ENCODE results near the gene DIP2C.

DNA sequence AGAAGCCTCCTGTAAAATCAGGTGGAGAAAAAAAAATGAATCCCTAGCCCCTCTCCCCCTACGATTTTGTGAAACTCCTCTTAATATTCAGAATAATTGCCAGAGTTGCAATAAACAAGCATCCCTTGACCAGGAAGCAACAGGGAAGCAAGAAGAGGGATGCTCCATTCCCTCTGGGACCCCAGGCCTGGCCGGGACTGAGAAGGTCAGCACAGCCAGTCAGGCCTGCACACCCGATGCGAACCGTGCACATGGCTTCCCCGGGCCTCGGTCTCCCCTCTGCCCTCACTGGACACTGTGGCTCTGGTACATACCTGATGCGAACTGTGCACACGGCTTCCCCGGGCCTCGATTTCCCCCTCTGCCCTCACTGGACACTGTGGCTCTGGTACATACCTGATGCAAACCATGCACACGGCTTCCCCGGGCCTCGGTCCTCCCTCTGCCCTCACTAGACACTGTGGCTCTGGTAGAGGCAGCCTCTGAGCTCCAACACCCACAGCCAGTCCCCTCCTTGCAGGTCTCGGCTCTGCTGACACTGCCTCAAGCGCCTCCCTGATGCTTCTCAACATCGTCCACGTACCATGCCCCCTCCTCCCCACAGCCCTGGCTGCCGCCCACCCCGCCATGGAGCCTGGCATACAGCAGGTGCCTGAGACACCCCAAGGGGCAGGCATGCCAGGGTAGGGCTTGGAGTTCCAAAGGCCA, 138.6 kb downstream of the DIP2C start:
- TF ChIP-seq, protein P1, sequence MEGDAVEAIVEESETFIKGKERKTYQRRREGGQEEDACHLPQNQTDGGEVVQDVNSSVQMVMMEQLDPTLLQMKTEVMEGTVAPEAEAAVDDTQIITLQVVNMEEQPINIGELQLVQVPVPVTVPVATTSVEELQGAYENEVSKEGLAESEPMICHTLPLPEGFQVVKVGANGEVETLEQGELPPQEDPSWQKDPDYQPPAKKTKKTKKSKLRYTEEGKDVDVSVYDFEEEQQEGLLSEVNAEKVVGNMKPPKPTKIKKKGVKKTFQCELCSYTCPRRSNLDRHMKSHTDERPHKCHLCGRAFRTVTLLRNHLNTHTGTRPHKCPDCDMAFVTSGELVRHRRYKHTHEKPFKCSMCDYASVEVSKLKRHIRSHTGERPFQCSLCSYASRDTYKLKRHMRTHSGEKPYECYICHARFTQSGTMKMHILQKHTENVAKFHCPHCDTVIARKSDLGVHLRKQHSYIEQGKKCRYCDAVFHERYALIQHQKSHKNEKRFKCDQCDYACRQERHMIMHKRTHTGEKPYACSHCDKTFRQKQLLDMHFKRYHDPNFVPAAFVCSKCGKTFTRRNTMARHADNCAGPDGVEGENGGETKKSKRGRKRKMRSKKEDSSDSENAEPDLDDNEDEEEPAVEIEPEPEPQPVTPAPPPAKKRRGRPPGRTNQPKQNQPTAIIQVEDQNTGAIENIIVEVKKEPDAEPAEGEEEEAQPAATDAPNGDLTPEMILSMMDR (conservative IDR thresholded peaks at IDR 0.05) = no peak
- TF ChIP-seq ZFX (IDR thresholded peaks at IDR 0.05) = no peak
